ENCODE data around the gene CKAP4. TPM values are rescaled to one million over a fixed set of nuclear protein-coding genes. Genes with fewer than 3 reads are reported as not detected.
A peak's percentile ranks its signal among the peaks of the same experiment; 100 is the strongest.

CKAP4 gene
- total RNA-seq, 2 donors from 2014 or later = 50.1 to 56.8 TPM

GRCh38 chr12:106285982-106286381, 38.2 kb upstream of the CKAP4 start:
- no peaks in the 10 kb centered on the region for H3K27me3 ChIP-seq
- H3K4me1 ChIP-seq = peaks cover 0 to 17% of the 10 kb centered on the region in 2 donors
- no peak for DNase-seq (ENCODE audit: low spot score)
- no peak overlapping the region for H3K4me3 ChIP-seq
- H3K27ac ChIP-seq = no peak overlapping the region
- no peaks in the 10 kb centered on the region for H3K36me3 ChIP-seq
- no peak for TF ChIP-seq CTCF (IDR thresholded peaks at IDR 0.05)
- H3K9me3 ChIP-seq = peaks cover 0 to 8% of the 10 kb centered on the region in 2 donors

- H3K4me3 ChIP-seq = no peak overlapping the region
- H3K36me3 ChIP-seq = no peaks in the 10 kb centered on the region
- no peaks in the 10 kb centered on the region for H3K27me3 ChIP-seq
- peaks cover 0 to 18% of the 10 kb centered on the region in 2 donors for H3K4me1 ChIP-seq
- no peak for DNase-seq (ENCODE audit: low spot score)
- peaks cover 0 to 8% of the 10 kb centered on the region in 2 donors for H3K9me3 ChIP-seq
- TF ChIP-seq CTCF (IDR thresholded peaks at IDR 0.05) = no peak
- H3K27ac ChIP-seq = peak overlapping the region; percentile 27 to 67
Measured at GRCh38 chr12:106284358-106285105, 36.7 kb upstream of the CKAP4 start.

- TF ChIP-seq CTCF (IDR thresholded peaks at IDR 0.05) = peak; percentile 33 to 77
- Histone ChIP-seq H3K27ac (no peak overlapping the region), H3K27me3 (no peaks in the 10 kb centered on the region), H3K36me3 (no peaks in the 10 kb centered on the region), H3K4me3 (no peak overlapping the region), H3K9me3 (peaks cover 0 to 8% of the 10 kb centered on the region in 2 donors), H3K4me1 (peaks cover 0 to 18% of the 10 kb centered on the region in 2 donors)
- no peak for DNase-seq (ENCODE audit: low spot score)
Measured at GRCh38 chr12:106282457-106283097, 34.8 kb upstream of the CKAP4 start.

GRCh38 chr12:106281804-106282203, 34.0 kb upstream of the CKAP4 start:
- no peaks in the 10 kb centered on the region for H3K27me3 ChIP-seq
- no peak overlapping the region for H3K27ac ChIP-seq
- H3K9me3 ChIP-seq = peaks cover 0 to 8% of the 10 kb centered on the region in 2 donors
- H3K4me1 ChIP-seq = peaks cover 0 to 18% of the 10 kb centered on the region in 2 donors
- no peak overlapping the region for H3K4me3 ChIP-seq
- H3K36me3 ChIP-seq = no peaks in the 10 kb centered on the region
- TF ChIP-seq CTCF (IDR thresholded peaks at IDR 0.05) = no peak
- no peak for DNase-seq (ENCODE audit: low spot score)

- H3K27me3 ChIP-seq = no peaks in the 10 kb centered on the region
- peaks cover 0 to 8% of the 10 kb centered on the region in 2 donors for H3K9me3 ChIP-seq
- TF ChIP-seq CTCF (IDR thresholded peaks at IDR 0.05) = no peak
- no peak overlapping the region for H3K4me3 ChIP-seq
- H3K4me1 ChIP-seq = peaks cover 0 to 18% of the 10 kb centered on the region in 2 donors
- H3K36me3 ChIP-seq = no peaks in the 10 kb centered on the region
- H3K27ac ChIP-seq = peak overlapping the region in 1 of 2 donors; percentile 1
- no peak for DNase-seq (ENCODE audit: low spot score)
Measured at GRCh38 chr12:106281056-106281782, 33.4 kb upstream of the CKAP4 start.

Measured in right atrium auricular region (tissue), 2 donors.